ENCODE results near the gene DENND10.
"Not testable (repeated sequence)": the region's sequence is repeated elsewhere in the genome, so short reads cannot be mapped to it uniquely, and the experiment has no call there.

DENND10 gene

GRCh38 chr10:119098576-119098975, 5.3 kb upstream of the DENND10 start:
- DNase-seq (ENCODE audit: low spot score): no peak

- DNase-seq (ENCODE audit: low spot score): no peak
Measured at GRCh38 chr10:119100434-119101238, 3.3 kb upstream of the DENND10 start.

GRCh38 chr10:119101366-119102098, 2.4 kb upstream of the DENND10 start:
- DNase-seq (ENCODE audit: low spot score): no peak

- DNase-seq (ENCODE audit: low spot score): no peak
Measured at GRCh38 chr10:119103241-119103902, 541 bp upstream of the DENND10 start.

- DNase-seq (ENCODE audit: low spot score): no peak
Measured at GRCh38 chr10:119104654-119105015, 722 bp downstream of the DENND10 start.

- no peak for DNase-seq (ENCODE audit: low spot score)
Measured at GRCh38 chr10:119105155-119105554, 1.2 kb downstream of the DENND10 start.

GRCh38 chr10:119105899-119106298, 2.0 kb downstream of the DENND10 start:
- DNase-seq (ENCODE audit: low spot score): not testable (repeated sequence)

GRCh38 chr10:119107106-119107505, 3.2 kb downstream of the DENND10 start:
- not testable (repeated sequence) for DNase-seq (ENCODE audit: low spot score)

- DNase-seq (ENCODE audit: low spot score): not testable (repeated sequence)
Measured at GRCh38 chr10:119107771-119108170, 3.9 kb downstream of the DENND10 start.

GRCh38 chr10:119112056-119112455, 8.1 kb downstream of the DENND10 start:
- DNase-seq (ENCODE audit: low spot score): no peak

GRCh38 chr10:119113751-119114732, 10.1 kb downstream of the DENND10 start:
- no peak for DNase-seq (ENCODE audit: low spot score)

- DNase-seq (ENCODE audit: low spot score): no peak
Measured at GRCh38 chr10:119115926-119116325, 12.0 kb downstream of the DENND10 start.

GRCh38 chr10:119116326-119116951, 12.5 kb downstream of the DENND10 start:
- no peak for DNase-seq (ENCODE audit: low spot score)

GRCh38 chr10:119118231-119118630, 14.3 kb downstream of the DENND10 start:
- no peak for DNase-seq (ENCODE audit: low spot score)

GRCh38 chr10:119119400-119119799, 15.5 kb downstream of the DENND10 start:
- no peak for DNase-seq (ENCODE audit: low spot score)

GRCh38 chr10:119120413-119120867, 16.5 kb downstream of the DENND10 start:
- DNase-seq (ENCODE audit: low spot score): no peak

GRCh38 chr10:119120875-119121274, 17.0 kb downstream of the DENND10 start:
- DNase-seq (ENCODE audit: low spot score): no peak

GRCh38 chr10:119125942-119126341, 22.0 kb downstream of the DENND10 start:
- no peak for DNase-seq (ENCODE audit: low spot score)

GRCh38 chr10:119129721-119130120, 25.8 kb downstream of the DENND10 start:
- no peak for DNase-seq (ENCODE audit: low spot score)

- DNase-seq (ENCODE audit: low spot score): no peak
Measured at GRCh38 chr10:119131512-119132240, 27.8 kb downstream of the DENND10 start.

Data from ecto neural progenitor cell (in vitro differentiated cells).